ENCODE measurements around the gene SDK2. TPM values are rescaled to one million over a fixed set of nuclear protein-coding genes. Genes with fewer than 3 reads are reported as not detected.

Gene SDK2
- total and polyA plus RNA-seq, 2 of the 4 experiments (the other 2 are of a cell fraction), result under 0.01 to 0.03 TPM

GRCh38 chr17:73494950-73495349 is 149.3 kb downstream of the SDK2 start:
- Histone ChIP-seq H3K36me3 (ENCODE audit: control insufficient read depth, insufficient read depth, low read length) (no peaks in the 10 kb centered on the region), H3K56ac (ENCODE audit: extremely low read depth, insufficient read depth, low read length) (no peak overlapping the region), H2BK5ac (ENCODE audit: low read depth, low read length, poor library complexity, severe bottlenecking) (no peak overlapping the region), H2BK120ac (ENCODE audit: low read depth, low read length) (no peak overlapping the region), H2AK5ac (ENCODE audit: low read depth, low read length) (no peak overlapping the region), H2AK9ac (replicated peaks; ENCODE audit: low read depth, low read length, poor library complexity) (no peak overlapping the region), H3K4me3 (ENCODE audit: insufficient read depth, low read depth, low read length) (no peak overlapping the region), H2AFZ (replicated peaks; ENCODE audit: low read length, poor library complexity) (no peak overlapping the region), H4K20me1 (ENCODE audit: insufficient read depth, low read length) (no peaks in the 10 kb centered on the region), H3K9ac (ENCODE audit: low read depth, low read length) (no peak overlapping the region), H2BK15ac (ENCODE audit: low read depth, low read length) (no peak overlapping the region), H2BK20ac (ENCODE audit: low read depth, low read length) (no peak overlapping the region), H4K5ac (ENCODE audit: low read depth, low read length) (no peak overlapping the region), H3K4me2 (ENCODE audit: low read depth, low read length) (no peak overlapping the region), H3K27me3 (ENCODE audit: control insufficient read depth, insufficient read depth, low read length) (no peaks in the 10 kb centered on the region; the same call in 1 of the 2 replicates), H3K27ac (ENCODE audit: insufficient read depth, low read length) (no peak overlapping the region), H3K14ac (replicated peaks; ENCODE audit: low read depth, low read length) (no peak overlapping the region), H3K18ac (ENCODE audit: low read depth, low read length) (no peak overlapping the region), H3K23ac (ENCODE audit: low read depth, low read length) (no peak overlapping the region), H3K9me3 (ENCODE audit: control insufficient read depth, insufficient read depth, low read length) (no peaks in the 10 kb centered on the region), H3K4ac (ENCODE audit: low read depth, low read length) (no peak overlapping the region), H3K79me1 (ENCODE audit: low read depth in 1 of 2, low read length in 2 of 2) (no peaks in the 10 kb centered on the region), H3K4me1 (ENCODE audit: control insufficient read depth, insufficient read depth, low read length) (no peaks in the 10 kb centered on the region), H3K9me1 (ENCODE audit: insufficient read depth, low read length) (no peaks in the 10 kb centered on the region), H4K91ac (ENCODE audit: insufficient read depth, low read depth, low read length) (no peak overlapping the region), H4K8ac (ENCODE audit: low read depth in 2 of 2, low read length in 2 of 2) (no peak overlapping the region)
- ATAC-seq (ENCODE audit: low read depth), result no peak
- intact Hi-C loops (cut with micrococcal nuclease), result no loop called here
- dilution Hi-C loops (cut with HindIII; ENCODE audit: low sequenced_read_pairs, unreplicated experiment), result no loop called here
- POLR2A ChIA-PET (ENCODE audit: unreplicated experiment), result no interaction called here
- no peak for TF ChIP-seq POLR2A (IDR thresholded peaks at IDR 0.05; ENCODE audit: low read depth, low read length)
- no peak for TF ChIP-seq MXI1 (IDR thresholded peaks at IDR 0.05; ENCODE audit: borderline replicate concordance, low read depth, low read length)
- in situ Hi-C loops (cut with MboI; ENCODE audit: low sequenced_read_pairs), result no loop called here
- no CpG with 5 or more reads among the region's 5 CpGs for WGBS, 2 experiments (ENCODE audit: extremely low coverage in 2 of 2, insufficient read length in 1 of 2)
- no peak for DNase-seq
- CTCF ChIA-PET, result no interaction called here
- BruUV-seq (replicated peaks), result no TSS peak
